GM21825 (cell line): ENCODE results near the gene CCDC12.
"Not testable (repeated sequence)": the region's sequence is repeated elsewhere in the genome, so short reads cannot be mapped to it uniquely, and the experiment has no call there.

ENCODE experiments used
- ATAC-seq: cut with Tn5 transposase; IDR thresholded peaks from one replicate; pipeline ENCODE4 v1.9.1; 2021; ENCODE audit warnings: mild to moderate bottlenecking, moderate library complexity; ENCODE audit not compliant: unreplicated experiment

Gene CCDC12

DNA sequence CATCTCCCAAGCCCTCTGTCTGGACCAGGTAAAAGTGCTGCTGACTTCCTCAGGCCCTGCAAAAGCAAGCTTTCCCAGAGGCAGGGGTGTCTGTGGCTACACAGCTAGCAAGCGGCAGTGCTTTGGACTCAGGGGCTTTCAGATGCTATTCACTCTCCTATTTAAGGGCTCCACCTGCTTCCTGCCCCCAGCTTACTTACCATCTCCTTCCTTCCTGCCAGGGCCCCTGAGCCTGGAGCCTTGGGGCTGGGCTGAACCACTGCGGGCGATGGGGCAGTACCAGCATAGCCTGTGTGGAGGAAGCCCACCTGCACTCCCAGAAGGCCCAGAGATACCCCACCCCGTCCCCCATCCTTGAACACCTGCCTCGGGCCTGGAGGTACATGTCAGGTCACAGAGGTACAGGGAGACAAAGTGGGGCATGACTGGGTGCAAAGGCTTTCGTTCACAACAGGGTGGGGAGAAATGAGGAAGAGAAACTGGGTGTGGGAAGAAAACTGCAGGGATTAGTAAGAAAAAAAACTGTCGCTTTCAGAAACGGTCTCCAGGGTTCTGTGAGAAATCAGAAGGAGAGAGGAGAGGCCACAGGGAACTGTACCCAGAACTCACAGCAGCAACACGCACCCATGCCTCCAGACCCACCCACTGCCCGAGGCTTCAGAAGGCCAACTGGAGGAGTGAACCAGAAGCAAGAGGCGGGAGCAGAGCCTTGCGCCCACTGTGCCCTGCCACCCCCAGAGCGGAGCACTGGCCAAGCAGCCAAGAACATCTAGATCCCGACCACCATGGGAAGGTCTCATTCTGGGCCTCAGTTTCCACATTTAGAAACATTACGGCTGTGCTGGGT, 49.5 kb downstream of the CCDC12 start:
- peak; percentile 52 for ATAC-seq

DNA sequence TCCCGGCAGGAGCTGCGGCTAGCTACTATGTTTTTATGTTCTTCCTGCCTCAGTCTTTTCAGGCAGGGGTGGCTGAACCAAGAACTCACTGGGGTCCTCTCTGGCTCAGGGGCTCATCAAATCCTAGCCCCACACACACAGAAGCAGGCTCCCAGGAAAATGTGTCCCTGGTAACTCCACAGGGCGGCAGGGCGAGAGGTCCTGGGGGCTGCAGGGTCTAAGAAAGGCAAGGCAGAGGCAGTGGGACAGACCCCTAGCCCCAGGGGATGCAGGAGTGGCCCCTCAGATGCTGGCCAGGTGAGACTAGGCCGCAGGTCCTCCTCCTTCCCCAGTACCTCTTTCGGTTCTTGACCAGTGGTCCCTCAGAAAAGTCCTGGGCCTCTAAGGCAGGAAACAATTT, 50.1 kb downstream of the CCDC12 start:
- ATAC-seq: no peak

- ATAC-seq: no peak
Measured at GRCh38 chr3:46926039-46926438, 50.5 kb downstream of the CCDC12 start.

DNA sequence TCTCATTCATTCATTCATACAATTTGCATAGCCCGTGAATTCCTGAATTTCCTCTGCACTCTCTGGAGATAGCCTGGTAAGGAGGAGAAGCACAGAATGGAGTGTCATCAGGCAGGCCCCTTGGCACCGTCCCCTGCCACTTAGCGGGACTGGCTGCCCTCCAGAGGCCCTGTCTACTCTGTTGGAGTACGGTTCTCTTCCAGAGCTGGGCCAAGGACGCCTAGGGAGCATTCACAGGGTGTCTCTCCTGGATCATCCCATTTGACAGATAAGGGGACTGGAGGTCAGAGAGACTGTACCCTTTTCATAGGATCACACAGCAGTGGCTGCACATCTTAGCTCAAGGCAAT, 51.0 kb downstream of the CCDC12 start:
- no peak for ATAC-seq

DNA sequence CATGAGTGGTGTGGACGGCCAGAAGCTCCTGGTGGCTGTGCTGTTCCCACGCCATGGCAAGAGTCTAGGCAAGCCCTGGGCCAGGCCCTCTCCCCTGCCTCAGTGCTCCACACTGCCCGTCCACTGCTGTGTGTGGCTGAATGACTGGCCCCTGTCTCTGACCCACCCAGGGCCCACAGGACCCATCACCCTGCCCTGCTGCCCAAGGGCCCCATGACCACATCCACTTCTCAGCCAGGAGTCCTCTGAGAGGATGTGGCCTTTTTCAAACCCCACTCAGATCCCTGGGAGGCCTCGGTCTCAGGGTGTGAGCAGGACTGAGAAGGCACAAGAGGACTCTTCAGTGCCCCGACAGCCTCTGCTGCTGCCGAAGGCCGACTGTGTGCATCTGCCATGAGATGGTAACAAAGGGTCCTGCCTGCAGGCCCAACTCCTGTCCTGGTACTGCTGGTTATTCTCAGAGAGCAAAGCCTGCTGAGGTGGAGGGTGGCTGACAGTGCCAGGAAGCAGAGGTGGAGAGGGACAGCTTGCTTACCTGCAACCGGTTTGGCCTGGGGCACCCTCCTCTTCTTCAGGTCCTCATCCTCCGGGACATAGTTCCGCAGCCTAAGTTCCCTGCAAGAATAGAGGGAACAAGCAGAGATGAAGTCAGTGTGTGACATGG, 51.5 kb downstream of the CCDC12 start:
- ATAC-seq: no peak

- no peak for ATAC-seq
Measured at GRCh38 chr3:46923559-46924350, 52.8 kb downstream of the CCDC12 start.

- no peak for ATAC-seq
Measured at GRCh38 chr3:46922871-46923558, 53.5 kb downstream of the CCDC12 start.

GRCh38 chr3:46922426-46922825, 54.1 kb downstream of the CCDC12 start:
- ATAC-seq: no peak

DNA sequence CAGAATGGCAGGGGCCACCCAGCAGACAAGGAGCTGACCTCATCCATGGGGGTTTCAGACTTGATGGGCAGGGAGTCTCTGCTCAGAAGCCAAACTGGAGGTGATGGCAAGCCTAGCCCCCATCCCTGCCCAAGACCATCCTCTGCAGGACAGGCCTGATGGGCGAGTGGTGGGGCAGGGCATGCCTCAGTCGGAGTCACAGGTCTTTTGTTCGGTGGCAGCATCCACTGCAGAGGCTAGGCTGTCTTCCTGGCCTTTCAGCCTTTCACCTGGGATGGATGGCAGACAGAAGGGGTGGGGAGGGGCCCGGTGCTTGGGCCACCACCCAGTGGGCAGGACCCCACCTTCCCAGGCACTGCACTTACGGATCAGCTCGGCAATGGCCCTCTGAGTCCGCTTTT, 54.7 kb downstream of the CCDC12 start:
- no peak for ATAC-seq

- no peak for ATAC-seq
Measured at GRCh38 chr3:46921041-46921440, 55.5 kb downstream of the CCDC12 start.

DNA sequence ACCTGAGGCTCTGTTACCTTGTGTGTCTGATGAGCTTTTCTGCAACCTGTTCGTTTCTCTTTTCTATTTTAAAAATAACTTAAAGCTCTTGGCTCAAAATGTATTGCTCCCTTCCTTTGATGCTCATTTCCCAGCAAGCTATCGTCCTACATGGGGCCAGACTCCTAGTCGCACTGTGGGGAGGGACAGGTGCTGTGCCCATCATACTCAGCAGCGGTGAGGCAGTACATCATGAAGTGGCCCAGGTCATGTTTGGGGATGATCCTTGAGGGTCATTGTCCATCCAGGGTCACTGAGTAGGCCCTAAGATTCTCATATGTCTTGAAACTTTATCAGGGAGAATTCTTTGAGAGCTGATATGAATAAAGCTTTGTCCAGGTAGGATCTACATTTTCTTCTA, 57.9 kb downstream of the CCDC12 start:
- no peak for ATAC-seq

DNA sequence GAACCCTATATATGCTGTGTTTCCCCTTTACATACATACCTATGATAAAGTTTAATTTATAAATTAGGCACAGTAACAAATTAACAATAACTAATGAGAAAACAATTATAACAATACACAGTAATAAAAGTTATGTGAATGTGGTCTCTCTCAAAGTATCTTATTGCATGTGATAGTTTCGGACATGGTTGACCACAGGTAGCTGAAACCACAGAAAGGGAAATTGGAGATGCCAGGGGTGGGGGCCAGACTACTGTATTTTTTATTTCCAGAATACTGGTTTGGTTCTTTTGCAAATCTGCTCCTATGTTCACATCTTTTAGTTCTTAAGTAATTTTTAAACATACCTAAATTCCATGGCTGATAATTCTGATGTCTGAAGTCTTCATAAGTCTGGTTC, 58.3 kb downstream of the CCDC12 start:
- ATAC-seq: no peak

DNA sequence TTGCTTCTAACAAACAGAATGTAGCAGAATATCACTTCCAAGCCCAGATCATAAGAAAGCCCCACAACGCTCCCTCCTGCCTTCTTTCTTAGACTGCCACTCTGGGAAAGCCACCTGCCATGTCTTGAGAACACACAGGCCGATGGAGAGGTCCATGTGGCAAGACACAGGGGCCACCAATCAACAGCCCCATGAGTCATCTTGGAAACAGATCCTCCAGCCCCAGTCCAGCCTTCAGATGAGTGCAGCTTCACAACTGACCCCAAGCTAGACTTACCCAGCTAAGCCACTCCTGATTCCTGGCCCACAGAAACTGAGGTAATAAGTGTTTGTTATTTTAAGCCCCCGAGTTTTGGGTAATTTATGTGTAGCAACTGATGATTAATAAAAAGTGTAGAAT, 59.3 kb downstream of the CCDC12 start:
- no peak for ATAC-seq

- no peak for ATAC-seq
Measured at GRCh38 chr3:46916799-46917198, 59.7 kb downstream of the CCDC12 start.

- no peak for ATAC-seq
Measured at GRCh38 chr3:46916278-46916677, 60.3 kb downstream of the CCDC12 start.

GRCh38 chr3:46915297-46915822, 61.2 kb downstream of the CCDC12 start:
- no peak for ATAC-seq

GRCh38 chr3:46914849-46915248, 61.7 kb downstream of the CCDC12 start:
- no peak for ATAC-seq

- no peak for ATAC-seq
Measured at GRCh38 chr3:46913644-46914043, 62.9 kb downstream of the CCDC12 start.

GRCh38 chr3:46912986-46913385, 63.6 kb downstream of the CCDC12 start:
- no peak for ATAC-seq

DNA sequence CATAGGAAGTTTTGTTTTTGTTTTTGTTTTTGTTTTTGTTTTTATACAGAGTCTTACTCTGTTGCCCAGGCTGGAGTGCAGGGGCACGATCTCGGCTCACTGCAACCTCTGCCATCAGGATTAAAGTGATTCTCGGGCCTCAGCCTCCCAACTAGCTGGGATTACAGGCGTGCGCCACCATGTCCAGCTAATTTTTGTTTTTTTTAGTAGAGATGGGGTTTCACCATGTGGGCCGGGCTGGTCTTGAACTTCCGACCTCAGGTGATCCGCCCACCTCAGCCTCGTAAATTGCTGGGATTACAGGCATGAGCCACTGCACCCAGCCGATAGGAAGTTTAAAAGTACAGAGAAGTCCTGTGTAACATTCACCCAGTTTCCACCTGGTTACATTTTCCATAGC, 65.6 kb downstream of the CCDC12 start:
- not testable (repeated sequence) for ATAC-seq
